ENCODE measurements around the gene KIF3C.
"Not testable (repeated sequence)": the region's sequence is repeated elsewhere in the genome, so short reads cannot be mapped to it uniquely, and the experiment has no call there.

The KIF3C gene

GRCh38 chr2:25897506-25897905 lies 84.8 kb downstream of the KIF3C start:
- Mint-ChIP-seq H3K4me3 (no peak overlapping the region), H3K9me3 (no peaks in the 10 kb centered on the region), H3K27ac (no peak overlapping the region), H3K36me3 (ENCODE audit: low read depth) (no peaks in the 10 kb centered on the region), H3K4me1 (ENCODE audit: low read depth) (no peaks in the 10 kb centered on the region), H3K27me3 (no peaks in the 10 kb centered on the region)
- DNase-seq, result no peak

GRCh38 chr2:25896308-25896707 lies 86.0 kb downstream of the KIF3C start:
- DNase-seq; H3K27me3 Mint-ChIP-seq; H3K27ac Mint-ChIP-seq; H3K4me1 Mint-ChIP-seq (ENCODE audit: low read depth); H3K4me3 Mint-ChIP-seq; H3K36me3 Mint-ChIP-seq (ENCODE audit: low read depth); H3K9me3 Mint-ChIP-seq: not testable (repeated sequence)

GRCh38 chr2:25895610-25896009 lies 86.7 kb downstream of the KIF3C start:
- Mint-ChIP-seq H3K9me3 (no peaks in the 10 kb centered on the region), H3K36me3 (ENCODE audit: low read depth) (no peaks in the 10 kb centered on the region), H3K4me3 (no peak overlapping the region), H3K4me1 (ENCODE audit: low read depth) (no peaks in the 10 kb centered on the region), H3K27me3 (no peaks in the 10 kb centered on the region), H3K27ac (no peak overlapping the region)
- no peak for DNase-seq

- Mint-ChIP-seq H3K27me3 (no peaks in the 10 kb centered on the region), H3K9me3 (no peaks in the 10 kb centered on the region), H3K4me1 (ENCODE audit: low read depth) (no peaks in the 10 kb centered on the region), H3K4me3 (no peak overlapping the region), H3K36me3 (ENCODE audit: low read depth) (no peaks in the 10 kb centered on the region), H3K27ac (no peak overlapping the region)
- no peak for DNase-seq
These were observed 87.3 kb downstream of the KIF3C start for GRCh38 chr2:25895018-25895417.

- Mint-ChIP-seq H3K4me1 (ENCODE audit: low read depth) (no peaks in the 10 kb centered on the region), H3K9me3 (no peaks in the 10 kb centered on the region), H3K27ac (no peak overlapping the region), H3K27me3 (no peaks in the 10 kb centered on the region), H3K4me3 (no peak overlapping the region), H3K36me3 (ENCODE audit: low read depth) (no peaks in the 10 kb centered on the region)
- no peak for DNase-seq
These were observed 88.0 kb downstream of the KIF3C start for GRCh38 chr2:25894135-25894830.

GRCh38 chr2:25891672-25892071 lies 90.6 kb downstream of the KIF3C start:
- H3K27me3 Mint-ChIP-seq, result no peaks in the 10 kb centered on the region
- no peak overlapping the region for H3K27ac Mint-ChIP-seq
- no peaks in the 10 kb centered on the region for H3K9me3 Mint-ChIP-seq
- no peak for DNase-seq
- H3K36me3 Mint-ChIP-seq (ENCODE audit: low read depth), result no peaks in the 10 kb centered on the region
- no peak overlapping the region for H3K4me3 Mint-ChIP-seq
- H3K4me1 Mint-ChIP-seq (ENCODE audit: low read depth), result no peaks in the 10 kb centered on the region

GRCh38 chr2:25887624-25888242 lies 94.6 kb downstream of the KIF3C start:
- no peaks in the 10 kb centered on the region for H3K4me1 Mint-ChIP-seq (ENCODE audit: low read depth)
- H3K27me3 Mint-ChIP-seq, result peaks cover 3% of the 10 kb centered on the region
- no peak overlapping the region for H3K27ac Mint-ChIP-seq
- H3K4me3 Mint-ChIP-seq, result no peak overlapping the region
- H3K36me3 Mint-ChIP-seq (ENCODE audit: low read depth), result no peaks in the 10 kb centered on the region
- DNase-seq, result no peak
- no peaks in the 10 kb centered on the region for H3K9me3 Mint-ChIP-seq

GRCh38 chr2:25885933-25886332 lies 96.4 kb downstream of the KIF3C start:
- Mint-ChIP-seq H3K27me3 (peaks cover 3% of the 10 kb centered on the region), H3K4me3 (no peak overlapping the region), H3K9me3 (no peaks in the 10 kb centered on the region), H3K27ac (no peak overlapping the region), H3K4me1 (ENCODE audit: low read depth) (peaks cover 6% of the 10 kb centered on the region), H3K36me3 (ENCODE audit: low read depth) (no peaks in the 10 kb centered on the region)
- DNase-seq, result no peak

GRCh38 chr2:25881764-25882163 lies 100.5 kb downstream of the KIF3C start:
- peaks cover 2% of the 10 kb centered on the region for H3K9me3 Mint-ChIP-seq
- H3K27me3 Mint-ChIP-seq, result peaks cover 3% of the 10 kb centered on the region
- no peak for DNase-seq
- peaks cover 31% of the 10 kb centered on the region for H3K4me1 Mint-ChIP-seq (ENCODE audit: low read depth)
- no peak overlapping the region for H3K27ac Mint-ChIP-seq
- no peak overlapping the region for H3K4me3 Mint-ChIP-seq
- H3K36me3 Mint-ChIP-seq (ENCODE audit: low read depth), result peaks cover 13% of the 10 kb centered on the region

GRCh38 chr2:25879133-25879730 lies 103.1 kb downstream of the KIF3C start:
- Mint-ChIP-seq H3K4me1 (ENCODE audit: low read depth) (peaks cover 50% of the 10 kb centered on the region), H3K27me3 (no peaks in the 10 kb centered on the region), H3K36me3 (ENCODE audit: low read depth) (peaks cover 31% of the 10 kb centered on the region), H3K4me3 (peak overlapping the region; percentile 99), H3K27ac (peak overlapping the region; percentile 99), H3K9me3 (peaks cover 2% of the 10 kb centered on the region)
- DNase-seq, result no peak

GRCh38 chr2:25878361-25879132 lies 103.8 kb downstream of the KIF3C start, which contains the start of gene ASXL2:
Gene ASXL2, minus strand, starts transcription at chr2:25878487. Its CDS starts 265 bp downstream, at chr2:25878222.
- Mint-ChIP-seq H3K4me1 (ENCODE audit: low read depth) (peaks cover 54% of the 10 kb centered on the region), H3K36me3 (ENCODE audit: low read depth) (peaks cover 37% of the 10 kb centered on the region), H3K27me3 (no peaks in the 10 kb centered on the region), H3K4me3 (peak within 1 kb of the TSS; percentile 99), H3K27ac (peak within 1 kb of the TSS; percentile 99), H3K9me3 (peaks cover 2% of the 10 kb centered on the region)
- peak; percentile 98 for DNase-seq

- H3K27ac Mint-ChIP-seq, result peak overlapping the region; percentile 99
- H3K27me3 Mint-ChIP-seq, result no peaks in the 10 kb centered on the region
- H3K4me1 Mint-ChIP-seq (ENCODE audit: low read depth), result peaks cover 58% of the 10 kb centered on the region
- H3K36me3 Mint-ChIP-seq (ENCODE audit: low read depth), result peaks cover 39% of the 10 kb centered on the region
- H3K9me3 Mint-ChIP-seq, result peaks cover 2% of the 10 kb centered on the region
- peak; percentile 74 for DNase-seq
- H3K4me3 Mint-ChIP-seq, result peak overlapping the region; percentile 99
These were observed 104.6 kb downstream of the KIF3C start for GRCh38 chr2:25877431-25878360.
